A673 (cell line): ENCODE data around the gene CPN2. TPM values are rescaled to one million over a fixed set of nuclear protein-coding genes. Genes with fewer than 3 reads are reported as not detected.

ENCODE experiments used
- BruUV-seq: library from RNA; stranded (reverse); fragments of 400-500 nt; replicated peaks from 2 replicates; lab custom pipeline; 2021; lab: Mats Ljungman, UMichigan
- CTCF ChIA-PET: fragments of 300-600 bp; sonication (Branson Sonifier 250); formaldehyde crosslinking; loops from one replicate; lab custom pipeline; 2022; ENCODE audit warnings: antibody characterized with exemption; lab: Charles Lee
- POLR2A ChIA-PET: fragments of 300-600 bp; sonication (Branson Sonifier 250); formaldehyde crosslinking; loops from one replicate; lab custom pipeline; 2022; ENCODE audit warnings: antibody characterized with exemption; ENCODE audit not compliant: low non-redundant PET; lab: Charles Lee
- DNase-seq: peaks from one replicate; pipeline ENCODE4 v3.0.0-alpha.2; 2015; ENCODE audit warnings: low spot score
- H3K27ac ChIP-seq: fragments of 200-600 bp; sonication (generic); 2 replicates; pipeline ENCODE4 v1.5.1; 2016; ENCODE audit warnings: mixed run types, low read depth, mild to moderate bottlenecking, mixed read lengths, antibody characterized with exemption, low read length; ENCODE audit not compliant: poor library complexity, severe bottlenecking
- H3K27me3 ChIP-seq: fragments of 200-600 bp; sonication (generic); replicated peaks from 2 replicates; pipeline ENCODE4 v1.6.1; 2017; ENCODE audit warnings: mixed run types, low read depth, mild to moderate bottlenecking, mixed read lengths, antibody characterized with exemption, low read length; ENCODE audit not compliant: insufficient read depth, poor library complexity
- H3K36me3 ChIP-seq: fragments of 200-600 bp; sonication (generic); 2 replicates; pipeline ENCODE4 v1.6.1; 2016; ENCODE audit warnings: mixed run types, mild to moderate bottlenecking, mixed read lengths, antibody characterized with exemption, low read length; ENCODE audit not compliant: insufficient read depth, poor library complexity, severe bottlenecking
- H3K4me1 ChIP-seq: fragments of 200-600 bp; sonication (generic); 2 replicates; pipeline ENCODE4 v1.6.1; 2017; ENCODE audit warnings: mixed run types, mild to moderate bottlenecking, mixed read lengths, antibody characterized with exemption, low read length; ENCODE audit not compliant: insufficient read depth, poor library complexity, severe bottlenecking
- H3K4me3 ChIP-seq: fragments of 200-600 bp; sonication (generic); 2 replicates; pipeline ENCODE4 v1.5.1; 2016; ENCODE audit warnings: low read depth, mixed run types, mild to moderate bottlenecking, mixed read lengths, low read length; ENCODE audit not compliant: poor library complexity, severe bottlenecking
- H3K9me3 ChIP-seq: fragments of 200-600 bp; sonication (generic); 2 replicates; pipeline ENCODE4 v1.6.1; 2016; ENCODE audit warnings: mixed run types, low read depth, mild to moderate bottlenecking, mixed read lengths, antibody characterized with exemption, low read length; ENCODE audit not compliant: poor library complexity, severe bottlenecking
- EZH2 ChIP-seq: fragments of 200-600 bp; sonication (generic); IDR thresholded peaks from 2 replicates; pipeline ENCODE4 v1.6.1; 2017; ENCODE audit warnings: borderline replicate concordance, low read depth, mild to moderate bottlenecking, mixed read lengths, antibody characterized with exemption, low read length; ENCODE audit not compliant: poor library complexity, severe bottlenecking
- intact Hi-C: fragments of 100-400 bp; cut with micrococcal nuclease; formaldehyde crosslinking; loops from one replicate; pipeline ENCODE4 v1.10.0; 2022; ENCODE audit not compliant: unreplicated experiment
- total RNA-seq: library from RNA; stranded (reverse); gene quantifications from 2 replicates; pipeline ENCODE4 v1.2.3, GENCODE V29; 2021
- TF ChIP-seq, protein P1 (sequence below): fragments of 300-800, 200-600 bp; sonication (generic); conservative IDR thresholded peaks from 2 replicates; pipeline ENCODE4 v1.5.1; 2017; ENCODE audit warnings: low read depth, mild to moderate bottlenecking, antibody characterized with exemption, low read length, moderate library complexity, mixed read lengths

The CPN2 gene
- total RNA-seq, 1 experiment from 2014 or later: not detected

DNA sequence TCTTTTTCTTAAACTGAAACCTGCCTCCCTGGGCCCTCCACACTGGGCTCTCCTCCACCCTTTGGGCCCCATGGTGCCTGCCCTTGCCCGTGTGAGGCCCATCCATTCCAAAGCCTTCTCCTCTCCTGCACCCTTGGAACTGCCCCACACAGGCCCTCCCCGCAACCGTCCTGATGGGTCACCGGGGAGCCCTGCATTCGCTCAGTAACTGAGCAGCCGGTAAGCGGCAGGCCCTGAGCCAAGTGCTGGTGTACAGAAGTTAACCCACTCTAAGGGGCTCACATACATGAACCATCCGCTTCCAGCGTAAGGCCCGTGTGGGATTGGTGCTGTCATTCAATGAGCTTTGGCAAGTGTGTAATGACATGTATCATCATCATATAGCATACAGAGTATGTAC is 23.8 kb upstream of the CPN2 start:
- ChIA-PET CTCF (no interaction called here), POLR2A (no interaction called here)
- H3K4me3 ChIP-seq: no peak overlapping the region
- no peak for DNase-seq
- H3K9me3 ChIP-seq: no peaks in the 10 kb centered on the region
- no peak overlapping the region for H3K27ac ChIP-seq
- no peaks in the 10 kb centered on the region for H3K27me3 ChIP-seq
- no peak for TF ChIP-seq EZH2
- TF ChIP-seq, protein P1, sequence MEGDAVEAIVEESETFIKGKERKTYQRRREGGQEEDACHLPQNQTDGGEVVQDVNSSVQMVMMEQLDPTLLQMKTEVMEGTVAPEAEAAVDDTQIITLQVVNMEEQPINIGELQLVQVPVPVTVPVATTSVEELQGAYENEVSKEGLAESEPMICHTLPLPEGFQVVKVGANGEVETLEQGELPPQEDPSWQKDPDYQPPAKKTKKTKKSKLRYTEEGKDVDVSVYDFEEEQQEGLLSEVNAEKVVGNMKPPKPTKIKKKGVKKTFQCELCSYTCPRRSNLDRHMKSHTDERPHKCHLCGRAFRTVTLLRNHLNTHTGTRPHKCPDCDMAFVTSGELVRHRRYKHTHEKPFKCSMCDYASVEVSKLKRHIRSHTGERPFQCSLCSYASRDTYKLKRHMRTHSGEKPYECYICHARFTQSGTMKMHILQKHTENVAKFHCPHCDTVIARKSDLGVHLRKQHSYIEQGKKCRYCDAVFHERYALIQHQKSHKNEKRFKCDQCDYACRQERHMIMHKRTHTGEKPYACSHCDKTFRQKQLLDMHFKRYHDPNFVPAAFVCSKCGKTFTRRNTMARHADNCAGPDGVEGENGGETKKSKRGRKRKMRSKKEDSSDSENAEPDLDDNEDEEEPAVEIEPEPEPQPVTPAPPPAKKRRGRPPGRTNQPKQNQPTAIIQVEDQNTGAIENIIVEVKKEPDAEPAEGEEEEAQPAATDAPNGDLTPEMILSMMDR: no peak
- H3K4me1 ChIP-seq: peaks cover 6% of the 10 kb centered on the region
- BruUV-seq: no TSS peak
- intact Hi-C loops: no loop called here
- H3K36me3 ChIP-seq: no peaks in the 10 kb centered on the region

DNA sequence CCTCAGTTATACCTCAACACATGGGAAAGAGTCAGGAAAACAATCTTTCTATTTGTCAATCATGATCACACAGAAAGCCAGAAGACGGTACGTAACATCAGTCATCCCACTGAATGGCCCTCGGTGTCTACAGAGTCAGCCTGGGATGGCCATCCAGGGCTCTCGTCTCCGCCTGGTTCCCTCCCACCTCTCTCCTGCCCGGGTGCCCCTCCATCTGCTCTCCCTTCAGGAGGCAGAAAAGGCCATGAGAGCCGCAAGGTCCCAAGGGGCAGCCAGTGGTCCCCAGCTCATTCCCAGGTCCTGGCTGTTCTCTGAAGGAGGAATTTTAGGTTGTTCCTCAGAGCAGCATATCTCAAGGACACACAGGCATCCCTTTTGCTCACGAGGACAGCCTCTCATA is 22.8 kb upstream of the CPN2 start:
- Histone ChIP-seq H3K27ac (no peak overlapping the region), H3K27me3 (no peaks in the 10 kb centered on the region), H3K36me3 (no peaks in the 10 kb centered on the region), H3K9me3 (no peaks in the 10 kb centered on the region), H3K4me1 (peaks cover 6% of the 10 kb centered on the region), H3K4me3 (no peak overlapping the region)
- ChIA-PET POLR2A (no interaction called here), CTCF (no interaction called here)
- intact Hi-C loops: no loop called here
- TF ChIP-seq, protein P1: no peak
- no peak for TF ChIP-seq EZH2
- no TSS peak for BruUV-seq
- no peak for DNase-seq

DNA sequence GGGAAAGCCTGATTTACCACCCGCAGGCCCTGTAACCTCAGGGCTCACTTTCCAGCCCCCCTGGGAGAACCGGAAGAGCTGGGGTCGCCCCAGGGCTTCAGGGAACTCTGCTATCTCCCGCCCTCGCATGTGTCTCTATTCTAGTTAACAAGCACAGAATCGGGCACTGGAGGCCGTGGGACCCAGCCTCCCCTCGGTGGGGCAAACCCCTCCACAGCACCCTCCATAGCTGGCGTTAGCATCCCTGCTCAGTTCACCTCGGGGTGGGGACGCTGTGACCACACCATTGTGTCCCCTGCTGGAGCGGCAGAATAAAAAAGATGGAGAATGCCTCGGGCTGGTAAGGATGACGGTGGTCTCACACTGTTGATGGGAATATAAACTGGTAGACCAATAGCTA is 21.9 kb upstream of the CPN2 start:
- Histone ChIP-seq H3K27me3 (no peaks in the 10 kb centered on the region), H3K4me3 (no peak overlapping the region), H3K36me3 (no peaks in the 10 kb centered on the region), H3K4me1 (peaks cover 6% of the 10 kb centered on the region), H3K9me3 (no peaks in the 10 kb centered on the region), H3K27ac (no peak overlapping the region)
- intact Hi-C loops: no loop called here
- BruUV-seq: no TSS peak
- no peak for DNase-seq
- ChIA-PET POLR2A (no interaction called here), CTCF (no interaction called here)
- no peak for TF ChIP-seq EZH2
- TF ChIP-seq, protein P1: no peak
